ENCODE results near the gene ETFB. TPM values are rescaled to one million over a fixed set of nuclear protein-coding genes. Genes with fewer than 3 reads are reported as not detected.
A peak's percentile ranks its signal among the peaks of the same experiment; 100 is the strongest.

ETFB gene
- total RNA-seq, 1 donor from 2014 or later: 77.7 TPM

DNA sequence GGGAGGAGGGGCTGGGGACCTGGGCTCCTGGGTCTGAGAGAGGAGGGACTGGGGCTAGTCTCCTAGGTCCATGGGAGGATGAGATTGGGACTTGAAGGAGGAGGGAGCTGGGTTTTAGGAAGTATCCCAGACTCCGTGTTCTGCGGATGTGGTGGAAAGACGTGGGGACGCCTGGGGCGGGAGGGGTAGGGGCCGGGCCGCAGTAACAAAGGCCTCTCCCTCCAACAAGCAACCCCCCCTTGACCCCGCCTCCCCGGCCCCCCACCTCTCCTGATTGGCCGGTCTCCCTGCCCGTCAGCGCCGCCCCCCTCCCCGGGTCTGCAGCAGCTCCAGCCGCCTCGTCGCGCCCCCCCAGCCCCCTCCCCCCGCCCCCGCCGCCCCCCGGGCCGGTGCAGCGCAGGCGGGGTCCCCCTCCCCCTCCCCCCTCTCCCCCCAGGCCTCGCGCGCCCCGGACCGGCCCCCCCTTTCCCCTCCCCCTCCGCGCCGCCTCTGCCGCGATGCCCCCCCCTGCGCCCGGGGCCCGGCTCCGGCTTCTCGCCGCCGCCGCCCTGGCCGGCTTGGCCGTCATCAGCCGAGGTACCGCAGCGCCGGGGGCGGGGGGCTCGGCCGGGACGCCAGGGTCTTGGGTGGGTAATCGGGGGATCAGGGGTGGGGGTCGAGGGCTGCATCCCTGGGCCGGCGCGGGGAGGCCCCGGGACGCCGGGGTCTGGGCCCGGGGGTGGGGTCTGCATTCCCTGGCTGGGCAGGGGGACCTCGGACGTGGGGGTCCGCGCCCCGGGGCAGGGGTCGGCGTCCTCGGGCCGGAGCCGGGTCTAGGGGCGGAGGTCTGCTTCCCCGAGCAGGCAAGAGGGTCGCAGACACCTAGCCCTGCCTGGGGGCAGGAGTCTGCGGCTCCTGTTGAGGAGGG, 54.6 kb downstream of the ETFB start, which contains the start of gene IGLON5:
TSS of gene IGLON5 (plus strand) at position 294 of the 907 bp plus-strand sequence. CDS start at position 498, 204 bp downstream.
- Mint-ChIP-seq H3K27me3 (ENCODE audit: unreplicated experiment) (peaks cover 13% of the 10 kb centered on the region), H3K27ac (ENCODE audit: unreplicated experiment) (peak within 1 kb of the TSS; percentile 86), H3K36me3 (ENCODE audit: unreplicated experiment) (peaks cover 17% of the 10 kb centered on the region), H3K9me3 (ENCODE audit: unreplicated experiment) (peaks cover 13% of the 10 kb centered on the region), H3K4me1 (ENCODE audit: low read depth, unreplicated experiment) (peaks cover 8% of the 10 kb centered on the region), H3K4me3 (ENCODE audit: unreplicated experiment) (peak within 1 kb of the TSS; percentile 83)
- peak; percentile 81 for DNase-seq
- TF ChIP-seq, protein P1, sequence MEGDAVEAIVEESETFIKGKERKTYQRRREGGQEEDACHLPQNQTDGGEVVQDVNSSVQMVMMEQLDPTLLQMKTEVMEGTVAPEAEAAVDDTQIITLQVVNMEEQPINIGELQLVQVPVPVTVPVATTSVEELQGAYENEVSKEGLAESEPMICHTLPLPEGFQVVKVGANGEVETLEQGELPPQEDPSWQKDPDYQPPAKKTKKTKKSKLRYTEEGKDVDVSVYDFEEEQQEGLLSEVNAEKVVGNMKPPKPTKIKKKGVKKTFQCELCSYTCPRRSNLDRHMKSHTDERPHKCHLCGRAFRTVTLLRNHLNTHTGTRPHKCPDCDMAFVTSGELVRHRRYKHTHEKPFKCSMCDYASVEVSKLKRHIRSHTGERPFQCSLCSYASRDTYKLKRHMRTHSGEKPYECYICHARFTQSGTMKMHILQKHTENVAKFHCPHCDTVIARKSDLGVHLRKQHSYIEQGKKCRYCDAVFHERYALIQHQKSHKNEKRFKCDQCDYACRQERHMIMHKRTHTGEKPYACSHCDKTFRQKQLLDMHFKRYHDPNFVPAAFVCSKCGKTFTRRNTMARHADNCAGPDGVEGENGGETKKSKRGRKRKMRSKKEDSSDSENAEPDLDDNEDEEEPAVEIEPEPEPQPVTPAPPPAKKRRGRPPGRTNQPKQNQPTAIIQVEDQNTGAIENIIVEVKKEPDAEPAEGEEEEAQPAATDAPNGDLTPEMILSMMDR (IDR thresholded peaks at IDR 0.05; ENCODE audit: partially characterized antibody, unreplicated experiment): no peak

DNA sequence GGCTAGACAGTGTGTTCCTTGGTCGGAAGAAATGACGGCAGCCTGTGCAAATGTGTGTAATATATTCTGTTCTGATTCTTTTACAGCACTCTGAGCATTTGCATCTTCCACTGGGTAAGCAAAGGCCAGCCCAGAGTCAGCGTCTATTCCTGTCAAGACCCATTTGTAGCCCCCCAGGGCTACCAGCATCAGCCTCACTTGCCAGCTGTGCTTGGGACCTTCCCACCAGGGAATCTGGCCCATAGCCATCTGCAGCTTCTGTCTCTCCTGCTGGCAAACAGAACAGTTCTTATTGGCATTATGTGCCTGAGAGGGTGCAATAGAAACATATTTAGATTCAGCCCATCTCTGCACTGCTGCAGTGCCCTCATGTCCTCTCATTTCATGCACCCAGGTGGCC, 60.7 kb downstream of the ETFB start:
- Mint-ChIP-seq H3K27me3 (ENCODE audit: unreplicated experiment) (no peaks in the 10 kb centered on the region), H3K36me3 (ENCODE audit: unreplicated experiment) (peaks cover 4% of the 10 kb centered on the region), H3K27ac (ENCODE audit: unreplicated experiment) (no peak overlapping the region), H3K9me3 (ENCODE audit: unreplicated experiment) (peaks cover 3% of the 10 kb centered on the region), H3K4me3 (ENCODE audit: unreplicated experiment) (no peak overlapping the region), H3K4me1 (ENCODE audit: low read depth, unreplicated experiment) (no peaks in the 10 kb centered on the region)
- TF ChIP-seq, protein P1 (IDR thresholded peaks at IDR 0.05; ENCODE audit: partially characterized antibody, unreplicated experiment): no peak
- no peak for DNase-seq

DNA sequence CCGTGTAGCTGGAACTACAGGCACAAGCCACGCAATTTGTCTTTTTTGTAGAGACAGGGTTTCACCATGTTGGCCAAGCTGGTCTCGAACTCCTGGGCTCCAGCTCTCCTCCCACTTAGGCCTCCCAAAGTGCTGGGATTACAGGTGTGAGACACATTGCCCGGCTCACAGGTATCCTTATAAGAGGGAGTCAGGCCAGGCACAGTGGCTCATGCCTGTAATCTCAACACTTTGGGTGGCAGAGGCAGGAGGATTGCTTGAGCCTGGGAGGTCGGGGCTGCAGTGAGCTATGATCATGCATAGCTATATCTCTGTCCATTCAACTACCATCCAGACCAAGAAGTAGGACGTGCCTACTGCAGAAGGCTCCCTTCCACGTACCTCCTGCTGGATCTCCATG, 64.9 kb downstream of the ETFB start:
- peaks cover 4% of the 10 kb centered on the region for H3K36me3 Mint-ChIP-seq (ENCODE audit: unreplicated experiment)
- H3K27me3 Mint-ChIP-seq (ENCODE audit: unreplicated experiment): no peaks in the 10 kb centered on the region
- no peak overlapping the region for H3K4me3 Mint-ChIP-seq (ENCODE audit: unreplicated experiment)
- H3K9me3 Mint-ChIP-seq (ENCODE audit: unreplicated experiment): peaks cover 3% of the 10 kb centered on the region
- no peaks in the 10 kb centered on the region for H3K4me1 Mint-ChIP-seq (ENCODE audit: low read depth, unreplicated experiment)
- H3K27ac Mint-ChIP-seq (ENCODE audit: unreplicated experiment): no peak overlapping the region
- TF ChIP-seq, protein P1 (IDR thresholded peaks at IDR 0.05; ENCODE audit: partially characterized antibody, unreplicated experiment): no peak
- no peak for DNase-seq

DNA sequence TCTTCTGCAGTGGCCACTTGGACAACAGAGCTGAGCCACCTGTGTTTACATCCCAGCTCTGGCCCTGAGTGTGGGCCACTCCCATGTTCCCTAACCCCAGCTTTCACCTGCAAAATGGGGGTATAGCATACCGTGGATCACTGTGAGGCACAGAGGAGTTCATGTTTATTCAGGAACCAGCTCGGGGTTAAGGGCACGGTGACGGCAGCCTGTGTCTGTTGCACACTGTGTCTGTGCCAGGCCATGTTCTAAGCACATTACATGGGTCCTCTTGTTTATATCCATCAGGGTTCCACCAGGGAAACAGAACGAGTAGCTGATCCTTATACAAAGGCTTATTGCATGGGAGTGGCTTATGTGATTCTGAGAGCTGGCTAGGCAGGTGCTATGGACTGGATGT, 68.8 kb downstream of the ETFB start:
- no peak overlapping the region for H3K27ac Mint-ChIP-seq (ENCODE audit: unreplicated experiment)
- peaks cover 2% of the 10 kb centered on the region for H3K9me3 Mint-ChIP-seq (ENCODE audit: unreplicated experiment)
- TF ChIP-seq, protein P1 (IDR thresholded peaks at IDR 0.05; ENCODE audit: partially characterized antibody, unreplicated experiment): no peak
- no peak overlapping the region for H3K4me3 Mint-ChIP-seq (ENCODE audit: unreplicated experiment)
- DNase-seq: no peak
- no peaks in the 10 kb centered on the region for H3K36me3 Mint-ChIP-seq (ENCODE audit: unreplicated experiment)
- H3K27me3 Mint-ChIP-seq (ENCODE audit: unreplicated experiment): peaks cover 4% of the 10 kb centered on the region
- H3K4me1 Mint-ChIP-seq (ENCODE audit: low read depth, unreplicated experiment): peaks cover 9% of the 10 kb centered on the region

Measured in glutamatergic neuron (in vitro differentiated cells).